Transverse colon (tissue), 4 donors: Measurements from ENCODE around the gene USP2.

Experiments
- POLR2A ChIP-seq: fragments of 450-650 bp; IDR thresholded peaks from one replicate; pipeline ENCODE4 v1.6.1; 2016; ENCODE audit warnings: antibody characterized with exemption, mild to moderate bottlenecking, moderate library complexity
- POLR2AphosphoS5 ChIP-seq, 3 donors: sonication (generic); formaldehyde crosslinking; IDR thresholded peaks; one replicate each; pipeline ENCODE4 v1.6.1; 2016; ENCODE audit warnings: antibody characterized with exemption in 3 of 3
- TF ChIP-seq, protein P1 (sequence below), 5 experiments: fragments of 200-600 bp in 3 of 5; fragments of 450-650 bp in 2 of 5; sonication (generic) in 3 of 5; IDR thresholded peaks; 1 replicate in 2 of 5; 2 replicates in 3 of 5; pipeline ENCODE4 v1.5.1; 2016 to 2017; ENCODE audit warnings: antibody characterized with exemption in 5 of 5, inconsistent platforms in 3 of 5, mild to moderate bottlenecking in 2 of 5, moderate library complexity in 1 of 5

DNA sequence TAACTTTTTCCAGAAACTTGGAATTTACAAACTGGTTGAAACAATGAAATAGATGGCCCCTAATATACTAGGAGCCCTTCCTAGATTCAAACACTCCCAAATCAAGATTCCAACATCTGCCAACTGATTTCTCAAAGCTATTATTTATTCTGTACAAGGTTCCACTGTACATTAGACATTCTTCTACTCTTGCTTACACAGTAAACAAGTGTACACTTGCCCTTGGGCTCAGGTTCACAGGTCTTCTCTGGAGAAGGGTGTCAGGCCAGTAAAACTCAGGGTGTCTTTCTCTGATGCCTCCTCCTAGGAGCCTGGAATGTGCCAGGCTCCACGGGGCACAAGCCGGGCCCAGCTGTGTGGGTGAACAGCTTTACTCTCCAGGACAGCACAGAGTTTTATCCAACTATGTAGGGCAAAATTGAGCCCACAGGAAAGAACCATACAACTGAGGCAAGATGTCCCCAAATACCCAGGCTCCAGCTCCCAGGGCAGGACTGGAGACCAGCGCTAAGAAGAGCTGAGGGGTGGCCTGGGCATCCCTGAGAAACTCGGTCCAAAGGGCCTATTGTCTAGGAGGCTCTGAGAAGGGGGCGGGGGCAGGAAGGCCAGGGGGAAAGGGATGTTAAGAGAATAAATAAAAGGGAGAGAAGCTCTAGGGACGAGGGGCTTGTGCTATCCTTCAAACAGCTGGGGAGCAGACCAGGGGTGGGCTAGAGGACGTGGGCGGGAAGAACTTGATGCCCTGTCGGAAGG lies 26.2 kb downstream of the USP2 start:
- TF ChIP-seq, protein P1, sequence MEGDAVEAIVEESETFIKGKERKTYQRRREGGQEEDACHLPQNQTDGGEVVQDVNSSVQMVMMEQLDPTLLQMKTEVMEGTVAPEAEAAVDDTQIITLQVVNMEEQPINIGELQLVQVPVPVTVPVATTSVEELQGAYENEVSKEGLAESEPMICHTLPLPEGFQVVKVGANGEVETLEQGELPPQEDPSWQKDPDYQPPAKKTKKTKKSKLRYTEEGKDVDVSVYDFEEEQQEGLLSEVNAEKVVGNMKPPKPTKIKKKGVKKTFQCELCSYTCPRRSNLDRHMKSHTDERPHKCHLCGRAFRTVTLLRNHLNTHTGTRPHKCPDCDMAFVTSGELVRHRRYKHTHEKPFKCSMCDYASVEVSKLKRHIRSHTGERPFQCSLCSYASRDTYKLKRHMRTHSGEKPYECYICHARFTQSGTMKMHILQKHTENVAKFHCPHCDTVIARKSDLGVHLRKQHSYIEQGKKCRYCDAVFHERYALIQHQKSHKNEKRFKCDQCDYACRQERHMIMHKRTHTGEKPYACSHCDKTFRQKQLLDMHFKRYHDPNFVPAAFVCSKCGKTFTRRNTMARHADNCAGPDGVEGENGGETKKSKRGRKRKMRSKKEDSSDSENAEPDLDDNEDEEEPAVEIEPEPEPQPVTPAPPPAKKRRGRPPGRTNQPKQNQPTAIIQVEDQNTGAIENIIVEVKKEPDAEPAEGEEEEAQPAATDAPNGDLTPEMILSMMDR (IDR thresholded peaks at IDR 0.05): no peak
- no peak for TF ChIP-seq POLR2A
- TF ChIP-seq POLR2AphosphoS5 (IDR thresholded peaks at IDR 0.05): no peak
